WTC11 (cell line): ENCODE data around the gene AKAP3.

Experiments used
- CTCF ChIP-seq: fragments of 200-600 bp; IDR thresholded peaks from 2 replicates; pipeline ENCODE4 v1.8.0; 2022; ENCODE audit warnings: antibody characterized with exemption
- JUN ChIP-seq: sonication (generic); formaldehyde crosslinking; IDR thresholded peaks from 2 replicates; pipeline ENCODE4 v1.8.0; 2023; ENCODE audit warnings: mild to moderate bottlenecking, missing genetic modification reagents
- MAX ChIP-seq: sonication (generic); formaldehyde crosslinking; IDR thresholded peaks from 2 replicates; pipeline ENCODE4 v1.8.0; 2022; ENCODE audit warnings: mild to moderate bottlenecking, missing genetic modification reagents
- NR1H2 ChIP-seq: sonication (generic); formaldehyde crosslinking; IDR thresholded peaks from 2 replicates; pipeline ENCODE4 v1.9.0; 2021; ENCODE audit warnings: mild to moderate bottlenecking, moderate library complexity, missing genetic modification reagents
- STAT6 ChIP-seq: sonication (generic); formaldehyde crosslinking; conservative IDR thresholded peaks from 2 replicates; pipeline ENCODE4 v1.8.1; 2023; ENCODE audit warnings: mild to moderate bottlenecking, low read depth, missing genetic modification reagents, moderate library complexity
- USF1 ChIP-seq: sonication (generic); formaldehyde crosslinking; IDR thresholded peaks from 2 replicates; pipeline ENCODE4 v1.8.0; 2022; ENCODE audit warnings: mild to moderate bottlenecking, missing genetic modification reagents
- USF2 ChIP-seq: sonication (generic); formaldehyde crosslinking; IDR thresholded peaks from 2 replicates; pipeline ENCODE4 v1.8.1; 2023; ENCODE audit warnings: mild to moderate bottlenecking, missing genetic modification reagents, moderate library complexity
- TF ChIP-seq, protein P1 (sequence below): sonication (generic); formaldehyde crosslinking; IDR thresholded peaks from 2 replicates; pipeline ENCODE4 v1.8.1; 2022; ENCODE audit warnings: mild to moderate bottlenecking, missing genetic modification reagents, moderate library complexity, borderline replicate concordance

DNA sequence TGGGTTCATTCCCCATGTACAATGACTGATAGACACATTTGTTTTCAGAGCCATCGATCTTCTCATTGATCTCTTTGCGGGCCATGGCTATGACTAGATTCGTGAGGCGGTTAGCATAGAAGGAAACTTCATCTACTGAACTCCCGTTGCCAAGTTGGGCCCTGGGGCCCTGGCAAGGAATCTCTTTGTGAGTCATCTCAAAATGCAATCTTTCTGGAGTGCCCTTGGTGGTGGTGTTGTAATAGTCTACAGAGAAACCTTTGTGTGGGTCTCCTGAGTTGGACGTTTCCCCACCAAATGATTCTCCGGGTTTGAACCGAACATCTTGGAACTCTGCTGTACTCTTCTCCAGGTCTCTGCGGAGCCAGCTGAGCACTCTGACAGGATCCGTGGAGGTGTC, 20.4 kb downstream of the AKAP3 start:
- TF ChIP-seq CTCF (no peak), MAX (no peak), JUN (CRISPR knock-in tag) (no peak), NR1H2 (CRISPR knock-in tag) (no peak), USF1 (CRISPR knock-in tag) (no peak), STAT6 (CRISPR knock-in tag) (no peak), USF2 (no peak)
- TF ChIP-seq, protein P1, sequence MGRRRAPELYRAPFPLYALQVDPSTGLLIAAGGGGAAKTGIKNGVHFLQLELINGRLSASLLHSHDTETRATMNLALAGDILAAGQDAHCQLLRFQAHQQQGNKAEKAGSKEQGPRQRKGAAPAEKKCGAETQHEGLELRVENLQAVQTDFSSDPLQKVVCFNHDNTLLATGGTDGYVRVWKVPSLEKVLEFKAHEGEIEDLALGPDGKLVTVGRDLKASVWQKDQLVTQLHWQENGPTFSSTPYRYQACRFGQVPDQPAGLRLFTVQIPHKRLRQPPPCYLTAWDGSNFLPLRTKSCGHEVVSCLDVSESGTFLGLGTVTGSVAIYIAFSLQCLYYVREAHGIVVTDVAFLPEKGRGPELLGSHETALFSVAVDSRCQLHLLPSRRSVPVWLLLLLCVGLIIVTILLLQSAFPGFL (CRISPR knock-in tag): no peak
